Gastroesophageal sphincter (tissue), 3 donors: ENCODE data around the gene METTL25B.
A peak's percentile ranks its signal among the peaks of the same experiment; 100 is the strongest.

Experiments
- POLR2AphosphoS5 ChIP-seq: sonication (generic); formaldehyde crosslinking; IDR thresholded peaks from one replicate; pipeline ENCODE4 v1.6.1; 2017; ENCODE audit warnings: antibody characterized with exemption
- TF ChIP-seq, protein P1 (sequence below), 4 experiments: fragments of 200-600 bp in 2 of 4; fragments of 450-650 bp in 2 of 4; sonication (generic) in 1 of 4; IDR thresholded peaks; one replicate each; pipeline ENCODE4 v1.5.1; 2017 to 2019; ENCODE audit warnings: antibody characterized with exemption in 4 of 4, mild to moderate bottlenecking in 2 of 4, moderate library complexity in 2 of 4

DNA sequence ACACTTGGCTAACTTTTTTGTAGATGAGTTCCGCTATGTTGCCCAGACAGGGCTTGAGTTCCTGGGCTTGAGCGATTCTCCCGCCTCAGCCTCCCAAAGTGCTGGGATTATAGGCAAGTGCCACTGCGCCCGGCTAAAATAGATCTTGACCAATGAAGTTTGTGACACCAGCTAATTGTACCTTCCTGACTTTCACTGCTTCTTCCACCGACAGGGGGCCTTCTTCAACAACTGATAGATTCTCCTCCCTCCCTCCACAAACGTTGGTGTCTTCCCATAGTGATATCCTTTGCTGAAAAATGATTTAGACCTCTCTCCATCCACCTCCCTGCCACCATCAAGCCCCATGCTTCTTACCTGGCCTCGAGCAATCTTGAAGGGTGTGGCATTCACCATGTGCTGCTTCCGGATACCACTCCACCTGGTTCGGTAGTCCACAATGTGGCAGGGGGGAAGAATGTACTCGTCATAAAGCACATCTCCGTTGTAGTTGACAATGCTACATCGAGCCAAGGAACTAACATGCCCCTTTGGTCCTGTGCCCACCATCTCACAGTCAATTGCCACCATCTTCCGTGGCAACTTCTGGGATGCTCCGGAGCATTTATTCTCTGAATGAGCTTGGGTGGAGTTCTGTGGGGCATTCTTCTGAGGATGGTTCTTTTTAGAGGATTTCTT, 1.6 kb upstream of the METTL25B start:
- TF ChIP-seq, protein P1, sequence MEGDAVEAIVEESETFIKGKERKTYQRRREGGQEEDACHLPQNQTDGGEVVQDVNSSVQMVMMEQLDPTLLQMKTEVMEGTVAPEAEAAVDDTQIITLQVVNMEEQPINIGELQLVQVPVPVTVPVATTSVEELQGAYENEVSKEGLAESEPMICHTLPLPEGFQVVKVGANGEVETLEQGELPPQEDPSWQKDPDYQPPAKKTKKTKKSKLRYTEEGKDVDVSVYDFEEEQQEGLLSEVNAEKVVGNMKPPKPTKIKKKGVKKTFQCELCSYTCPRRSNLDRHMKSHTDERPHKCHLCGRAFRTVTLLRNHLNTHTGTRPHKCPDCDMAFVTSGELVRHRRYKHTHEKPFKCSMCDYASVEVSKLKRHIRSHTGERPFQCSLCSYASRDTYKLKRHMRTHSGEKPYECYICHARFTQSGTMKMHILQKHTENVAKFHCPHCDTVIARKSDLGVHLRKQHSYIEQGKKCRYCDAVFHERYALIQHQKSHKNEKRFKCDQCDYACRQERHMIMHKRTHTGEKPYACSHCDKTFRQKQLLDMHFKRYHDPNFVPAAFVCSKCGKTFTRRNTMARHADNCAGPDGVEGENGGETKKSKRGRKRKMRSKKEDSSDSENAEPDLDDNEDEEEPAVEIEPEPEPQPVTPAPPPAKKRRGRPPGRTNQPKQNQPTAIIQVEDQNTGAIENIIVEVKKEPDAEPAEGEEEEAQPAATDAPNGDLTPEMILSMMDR (IDR thresholded peaks at IDR 0.05): peak in 3 of 4 experiments; percentile 34 to 50 (median 38)
- TF ChIP-seq POLR2AphosphoS5: no peak
